ENCODE results near the gene HNF4A. TPM values are rescaled to one million over a fixed set of nuclear protein-coding genes. Genes with fewer than 3 reads are reported as not detected.

The HNF4A gene
- total RNA-seq, 1 donor from 2014 or later: not detected

GRCh38 chr20:44405785-44406571, 50.5 kb downstream of the HNF4A start:
- no peaks in the 10 kb centered on the region for H3K36me3 Mint-ChIP-seq (ENCODE audit: low read depth)
- ATAC-seq (ENCODE audit: low read depth): no peak
- H3K27me3 Mint-ChIP-seq: peaks cover 3% of the 10 kb centered on the region
- no peaks in the 10 kb centered on the region for H3K4me1 Mint-ChIP-seq
- ChIA-PET POLR2A (no interaction called here), CTCF (no interaction called here)
- no peaks in the 10 kb centered on the region for H3K9me3 Mint-ChIP-seq
- H3K27ac Mint-ChIP-seq: no peak overlapping the region
- H3K4me3 Mint-ChIP-seq: no peak overlapping the region
- intact Hi-C loops (cut with micrococcal nuclease): no loop called here
- DNase-seq: no peak
- no peak for TF ChIP-seq CTCF (IDR thresholded peaks at IDR 0.05)

GRCh38 chr20:44406572-44407137, 51.2 kb downstream of the HNF4A start:
- H3K27ac Mint-ChIP-seq: no peak overlapping the region
- no peak for TF ChIP-seq CTCF (IDR thresholded peaks at IDR 0.05)
- ChIA-PET CTCF (no interaction called here), POLR2A (no interaction called here)
- peaks cover 5% of the 10 kb centered on the region for H3K27me3 Mint-ChIP-seq
- no peak for DNase-seq
- intact Hi-C loops (cut with micrococcal nuclease): no loop called here
- H3K4me1 Mint-ChIP-seq: no peaks in the 10 kb centered on the region
- no peak overlapping the region for H3K4me3 Mint-ChIP-seq
- H3K9me3 Mint-ChIP-seq: no peaks in the 10 kb centered on the region
- no peak for ATAC-seq (ENCODE audit: low read depth)
- H3K36me3 Mint-ChIP-seq (ENCODE audit: low read depth): no peaks in the 10 kb centered on the region

GRCh38 chr20:44407402-44408184, 52.1 kb downstream of the HNF4A start:
- no peak for TF ChIP-seq CTCF (IDR thresholded peaks at IDR 0.05)
- Mint-ChIP-seq H3K9me3 (no peaks in the 10 kb centered on the region), H3K27me3 (peaks cover 9% of the 10 kb centered on the region), H3K4me1 (no peaks in the 10 kb centered on the region), H3K36me3 (ENCODE audit: low read depth) (no peaks in the 10 kb centered on the region), H3K27ac (no peak overlapping the region), H3K4me3 (no peak overlapping the region)
- ChIA-PET CTCF (no interaction called here), POLR2A (no interaction called here)
- no peak for DNase-seq
- intact Hi-C loops (cut with micrococcal nuclease): no loop called here
- no peak for ATAC-seq (ENCODE audit: low read depth)

GRCh38 chr20:44409132-44409600, 53.7 kb downstream of the HNF4A start:
- Mint-ChIP-seq H3K4me1 (no peaks in the 10 kb centered on the region), H3K4me3 (no peak overlapping the region), H3K27me3 (peaks cover 9% of the 10 kb centered on the region), H3K36me3 (ENCODE audit: low read depth) (no peaks in the 10 kb centered on the region), H3K9me3 (no peaks in the 10 kb centered on the region), H3K27ac (no peak overlapping the region)
- ATAC-seq (ENCODE audit: low read depth) (no peak), DNase-seq (no peak)
- CTCF ChIA-PET: no interaction called here
- POLR2A ChIA-PET: no interaction called here
- no peak for TF ChIP-seq CTCF (IDR thresholded peaks at IDR 0.05)
- intact Hi-C loops (cut with micrococcal nuclease): no loop called here

- no peak for ATAC-seq (ENCODE audit: low read depth)
- H3K27me3 Mint-ChIP-seq: peaks cover 15% of the 10 kb centered on the region
- no peaks in the 10 kb centered on the region for H3K9me3 Mint-ChIP-seq
- H3K4me3 Mint-ChIP-seq: no peak overlapping the region
- no peak for DNase-seq
- H3K36me3 Mint-ChIP-seq (ENCODE audit: low read depth): no peaks in the 10 kb centered on the region
- no peak for TF ChIP-seq CTCF (IDR thresholded peaks at IDR 0.05)
- POLR2A ChIA-PET: interaction anchor here (0.7 kb wide), 1 partner anchor 1427 kb away, joined by 4 read pairs; no protein-coding TSS in a partner anchor
- no peaks in the 10 kb centered on the region for H3K4me1 Mint-ChIP-seq
- intact Hi-C loops (cut with micrococcal nuclease): no loop called here
- CTCF ChIA-PET: no interaction called here
- no peak overlapping the region for H3K27ac Mint-ChIP-seq
Measured at GRCh38 chr20:44410583-44411019, 55.1 kb downstream of the HNF4A start.
